Endothelial cell of umbilical vein (primary cell): ENCODE data around the gene C1orf53. TPM values are rescaled to one million over a fixed set of nuclear protein-coding genes. Genes with fewer than 3 reads are reported as not detected.

Source experiments
- BruUV-seq: library from RNA; stranded (reverse); fragments of 400-500 nt; replicated peaks from 2 replicates; lab custom pipeline; 2021; lab: Mats Ljungman, UMichigan
- CTCF ChIA-PET: fragments of 300-600, 350-600 bp; sonication (Branson Sonifier 250); formaldehyde crosslinking; loops from one replicate; lab custom pipeline; 2021; ENCODE audit warnings: antibody characterized with exemption, inconsistent platforms; lab: Charles Lee
- POLR2A ChIA-PET: fragments of 300-600, 350-600 bp; sonication (Branson Sonifier 250); formaldehyde crosslinking; loops from one replicate; lab custom pipeline; 2021; ENCODE audit warnings: antibody characterized with exemption, inconsistent platforms; lab: Charles Lee
- DNase-seq: peaks from one replicate; pipeline ENCODE4 v3.0.0-alpha.2; 2011; ENCODE audit warnings: low read depth, low spot score
- FAIRE-seq: peaks from 2 replicates; lab custom pipeline; 2011; peaks lifted over from hg19 to GRCh38; lab: Jason Lieb, UNC
- H2AFZ ChIP-seq: 2 replicates; pipeline ENCODE4 v1.6.0; 2012; ENCODE audit warnings: low read depth, low read length, control low read depth, inconsistent platforms
- H3K27ac ChIP-seq: 2 replicates; pipeline ENCODE4 v1.5.1; 2011; ENCODE audit warnings: low read depth, mild to moderate bottlenecking, control low read depth, low read length, moderate library complexity; ENCODE audit not compliant: insufficient read depth
- H3K27me3 ChIP-seq, 2 experiments: 2 replicates each; pipeline versions ENCODE4 v1.6.0 to v1.6.1; 2011; ENCODE audit warnings: low read length in 2 of 2, mixed read lengths in 1 of 2; ENCODE audit not compliant: control insufficient read depth in 2 of 2, insufficient read depth in 2 of 2
- H3K36me3 ChIP-seq, 2 experiments: 2 replicates in 1 of 2; 3 replicates in 1 of 2; pipeline ENCODE4 v1.5.1; 2011; ENCODE audit warnings: low read length in 2 of 2, mild to moderate bottlenecking in 1 of 2, moderate library complexity in 1 of 2; ENCODE audit not compliant: control insufficient read depth in 2 of 2, insufficient read depth in 2 of 2; ENCODE audit errors: extremely low read depth in 1 of 2
- H3K4me1 ChIP-seq: 3 replicates; pipeline ENCODE4 v1.5.1; 2011; ENCODE audit warnings: mild to moderate bottlenecking, low read length; ENCODE audit not compliant: control insufficient read depth, insufficient read depth; ENCODE audit errors: extremely low read depth
- H3K4me2 ChIP-seq: 2 replicates; pipeline ENCODE4 v1.6.1; 2011; ENCODE audit warnings: low read length, control low read depth, mixed read lengths; ENCODE audit not compliant: insufficient read depth
- H3K4me3 ChIP-seq, 3 experiments: fragments of 200-600 bp in 1 of 3; sonication (generic), shearing (Covaris generic) in 1 of 3; replicated peaks in 1 of 3; 2 replicates each; pipeline ENCODE4 v1.5.1; 2011 to 2016; ENCODE audit warnings: control low read depth in 3 of 3, low read length in 3 of 3, mild to moderate bottlenecking in 2 of 3, inconsistent platforms in 1 of 3, low read depth in 1 of 3, moderate library complexity in 1 of 3; ENCODE audit not compliant: insufficient read depth in 1 of 3
- H3K79me2 ChIP-seq: 2 replicates; pipeline ENCODE4 v1.6.0; 2012; ENCODE audit warnings: low read length, inconsistent platforms; ENCODE audit not compliant: control insufficient read depth, insufficient read depth
- H3K9ac ChIP-seq: replicated peaks from 2 replicates; pipeline ENCODE3; 2011; ENCODE audit warnings: low read length, control low read depth; ENCODE audit not compliant: insufficient read depth; ENCODE audit errors: extremely low read depth
- H3K9me1 ChIP-seq: replicated peaks from 3 replicates; pipeline ENCODE4 v1.6.0; 2011; ENCODE audit warnings: mild to moderate bottlenecking, low read length; ENCODE audit not compliant: control insufficient read depth, insufficient read depth; ENCODE audit errors: extremely low read depth
- H3K9me3 ChIP-seq: replicated peaks from 2 replicates; pipeline ENCODE4 v1.5.1; 2012; ENCODE audit warnings: low read length, inconsistent platforms; ENCODE audit not compliant: control insufficient read depth, insufficient read depth
- H4K20me1 ChIP-seq: replicated peaks from 2 replicates; pipeline ENCODE3; 2011; ENCODE audit warnings: mild to moderate bottlenecking, low read length; ENCODE audit not compliant: control insufficient read depth, insufficient read depth; ENCODE audit errors: extremely low read depth
- EZH2 ChIP-seq: IDR thresholded peaks from 2 replicates; pipeline ENCODE4 v1.6.1; 2012; ENCODE audit warnings: borderline replicate concordance, low read depth, mild to moderate bottlenecking, moderate library complexity, low read length, inconsistent platforms; ENCODE audit not compliant: severe bottlenecking
- FOS ChIP-seq: IDR thresholded peaks from 2 replicates; pipeline ENCODE4 v1.6.1; 2011; ENCODE audit warnings: mild to moderate bottlenecking, low read length, moderate library complexity, borderline replicate concordance; ENCODE audit not compliant: insufficient read depth
- GATA2 ChIP-seq: IDR thresholded peaks from 2 replicates; pipeline ENCODE4 v1.7.0; 2011; ENCODE audit warnings: low read depth, mild to moderate bottlenecking, moderate library complexity, mixed read lengths, low read length; ENCODE audit not compliant: insufficient read length, insufficient read depth
- JUN ChIP-seq: IDR thresholded peaks from 2 replicates; pipeline ENCODE4 v1.6.1; 2011; ENCODE audit warnings: borderline replicate concordance, low read depth; ENCODE audit not compliant: insufficient read length, insufficient read depth
- MYC ChIP-seq: IDR thresholded peaks from one replicate; pipeline ENCODE4 v1.6.1; 2011; ENCODE audit warnings: mild to moderate bottlenecking, low read depth, low read length
- POLR2AphosphoS5 ChIP-seq: IDR thresholded peaks from 2 replicates; pipeline ENCODE4 v1.6.1; 2012; ENCODE audit warnings: low read depth, mild to moderate bottlenecking, control low read depth, low read length, moderate library complexity; ENCODE audit not compliant: insufficient read depth
- dilution Hi-C: fragments of 300-500 bp; cut with MboI; formaldehyde crosslinking; loops from one replicate; pipeline ENCODE4 v1.15.0; 2019; ENCODE audit warnings: low sequenced_read_pairs; ENCODE audit not compliant: extremely low pct_ligation_motif_present
- intact Hi-C: fragments of 100-400 bp; cut with micrococcal nuclease; formaldehyde crosslinking; loops from one replicate; pipeline ENCODE4 v1.10.0; 2022
- polyA plus RNA-seq, 4 experiments: library from polyadenylated mRNA; depleted of rRNA in 3 of 4; stranded (reverse) in 3 of 4; unstranded in 1 of 4; fragments of >200 nt; gene quantifications; 2 replicates each; pipeline versions ENCODE4 v1.2.1 to v1.2.3, GENCODE V29; 2011 to 2012; ENCODE audit warnings: missing spikeins in 1 of 4
- total RNA-seq: library from RNA; stranded (reverse); gene quantifications from 2 replicates; pipeline ENCODE4 v1.2.3, GENCODE V29; 2021

Gene C1orf53
- total and polyA plus RNA-seq, 2 donors (not counting 3 experiments of a cell fraction or from before 2014, with no cell fraction given), result 3.5 to 6.5 TPM

GRCh38 chr1:197912739-197913494, 10.5 kb downstream of the C1orf53 start:
- CTCF ChIA-PET, result interaction anchor here (0.8 to 5.7 kb wide), 5 partner anchors 10 to 393 kb away, joined by 3 to 62 read pairs (median 4); no protein-coding TSS in a partner anchor
- H3K79me2 ChIP-seq, result no peaks in the 10 kb centered on the region
- dilution Hi-C loops, result no loop called here

GRCh38 chr1:197913495-197914276, 11.3 kb downstream of the C1orf53 start:
- dilution Hi-C loops, result no loop called here
- Histone ChIP-seq H3K9me3 (no peaks in the 10 kb centered on the region), H3K27ac (no peak overlapping the region), H3K9ac (no peak overlapping the region), H3K4me2 (no peak overlapping the region), H3K9me1 (no peaks in the 10 kb centered on the region), H2AFZ (no peak overlapping the region), H3K4me3 (no peak overlapping the region), H3K4me1 (peaks cover 39% of the 10 kb centered on the region), H3K79me2 (no peaks in the 10 kb centered on the region), H4K20me1 (no peaks in the 10 kb centered on the region), H3K36me3 (no peaks in the 10 kb centered on the region), H3K27me3 (peaks cover 94 to 100% of the 10 kb centered on the region in 2 experiments)
- FAIRE-seq (peak; percentile 15), DNase-seq (no peak)
- TF ChIP-seq EZH2 (peak; percentile 56), JUN (no peak)
- intact Hi-C loops, result loop anchor here (5.0 kb wide), 1 partner anchor 766 kb away; the partner anchor contains the start of gene ASPM
- ChIA-PET POLR2A (no interaction called here), CTCF (interaction anchor here (0.6 to 5.7 kb wide), 7 partner anchors 10 to 765 kb away, joined by 3 to 62 read pairs (median 4); no protein-coding TSS in a partner anchor)
- BruUV-seq, result no TSS peak

More at GRCh38 chr1:197912739-197913494, 10.5 kb downstream of the C1orf53 start:
- no peaks in the 10 kb centered on the region for H3K36me3 ChIP-seq
- no peaks in the 10 kb centered on the region for H4K20me1 ChIP-seq
- H3K9ac ChIP-seq, result no peak overlapping the region
- peak overlapping the region; percentile 26 for H3K4me2 ChIP-seq
- H3K27ac ChIP-seq, result no peak overlapping the region
- FAIRE-seq (peak; percentile 4), DNase-seq (no peak)
- H3K4me1 ChIP-seq, result peaks cover 33% of the 10 kb centered on the region
- TF ChIP-seq POLR2AphosphoS5 (no peak), GATA2 (no peak), EZH2 (no peak), FOS (no peak), MYC (no peak)
- BruUV-seq, result no TSS peak
- H3K9me1 ChIP-seq, result no peaks in the 10 kb centered on the region
- POLR2A ChIA-PET, result no interaction called here
- no peaks in the 10 kb centered on the region for H3K9me3 ChIP-seq
- no peak overlapping the region for H2AFZ ChIP-seq
- intact Hi-C loops, result loop anchor here (5.0 kb wide), 1 partner anchor 766 kb away; the partner anchor contains the start of gene ASPM
- H3K27me3 ChIP-seq, result peaks cover 93 to 99% of the 10 kb centered on the region in 2 experiments
- H3K4me3 ChIP-seq, result no peak overlapping the region
